Activated naive CD8-positive, alpha-beta T cell treated with anti-CD3 and anti-CD28 coated beads, Interleukin-2, amount 50 U/mL, for 16 hours (primary cell): ENCODE measurements around the gene CTU2.
A peak's percentile ranks its signal among the peaks of the same experiment; 100 is the strongest.
"Not testable (repeated sequence)": the region's sequence is repeated elsewhere in the genome, so short reads cannot be mapped to it uniquely, and the experiment has no call there.

ENCODE experiments used
- DNase-seq: peaks from one replicate; pipeline ENCODE4 v3.0.0-alpha.2; 2020; ENCODE audit warnings: low read depth, low spot score

Gene CTU2

DNA sequence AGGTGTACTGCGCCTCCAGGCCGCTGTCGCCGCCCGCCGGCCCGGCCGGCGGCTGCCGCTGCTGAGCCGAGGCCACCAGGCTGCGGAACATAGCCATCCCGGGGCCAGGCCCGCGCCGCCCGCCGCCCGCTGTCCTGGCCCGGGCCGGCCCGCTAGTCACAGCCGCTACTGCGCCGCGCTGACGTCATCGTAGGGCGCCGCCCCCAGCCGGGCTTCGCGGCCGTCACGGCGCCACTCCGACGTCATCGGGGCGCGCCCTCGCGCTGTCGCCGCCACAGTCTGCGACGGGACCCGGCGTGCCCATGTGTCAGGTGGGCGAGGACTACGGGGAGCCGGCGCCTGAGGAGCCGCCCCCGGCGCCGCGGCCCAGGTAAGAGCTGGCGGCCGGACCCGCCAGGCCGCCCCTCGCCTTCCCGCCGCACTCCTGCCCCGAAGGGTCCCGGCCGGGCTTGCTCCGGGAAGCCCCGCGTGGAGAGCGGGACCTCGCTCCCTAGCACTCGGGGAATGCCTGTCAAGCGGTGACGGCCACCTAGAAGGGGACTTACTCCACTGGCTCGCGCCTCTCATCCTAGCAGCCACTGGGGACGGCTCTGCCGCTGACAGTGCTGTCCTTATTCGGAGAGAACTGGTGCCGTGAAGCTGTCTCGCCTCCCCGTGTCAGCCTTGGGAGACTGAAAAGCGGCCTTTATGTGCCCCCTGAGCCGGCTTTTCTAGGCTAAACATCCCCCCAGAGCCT is at the start of gene CTU2, which contains the start of gene RNF166:
CTU2 (plus strand) TSS at position 275 of the 736 bp plus-strand sequence; CDS start at position 303, 28 bp downstream.
RNF166 (minus strand) TSS at position 180 of the 736 bp plus-strand sequence; CDS start at position 97, 83 bp downstream.
- peak; percentile 81 for DNase-seq

DNA sequence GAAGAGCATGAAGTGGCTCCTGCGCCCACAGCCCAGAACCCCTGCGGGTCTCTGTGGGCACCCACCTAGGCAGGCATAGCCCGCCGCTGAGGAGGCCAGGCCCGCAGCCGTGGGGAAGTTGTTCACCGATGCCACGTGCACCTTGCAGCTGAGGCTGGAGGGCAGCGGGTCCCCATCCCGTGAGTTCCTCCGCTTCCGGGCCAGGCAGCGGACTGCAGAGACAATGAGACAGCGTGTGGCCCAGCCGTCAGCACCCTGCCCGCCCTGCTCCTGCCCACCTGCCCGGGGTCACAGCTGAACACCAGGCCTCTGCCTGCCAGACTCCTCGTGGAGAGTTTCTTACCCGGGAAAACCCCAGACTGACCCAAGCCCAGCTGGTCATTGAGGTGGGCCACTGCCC is 48.9 kb upstream of the CTU2 start:
- no peak for DNase-seq

DNA sequence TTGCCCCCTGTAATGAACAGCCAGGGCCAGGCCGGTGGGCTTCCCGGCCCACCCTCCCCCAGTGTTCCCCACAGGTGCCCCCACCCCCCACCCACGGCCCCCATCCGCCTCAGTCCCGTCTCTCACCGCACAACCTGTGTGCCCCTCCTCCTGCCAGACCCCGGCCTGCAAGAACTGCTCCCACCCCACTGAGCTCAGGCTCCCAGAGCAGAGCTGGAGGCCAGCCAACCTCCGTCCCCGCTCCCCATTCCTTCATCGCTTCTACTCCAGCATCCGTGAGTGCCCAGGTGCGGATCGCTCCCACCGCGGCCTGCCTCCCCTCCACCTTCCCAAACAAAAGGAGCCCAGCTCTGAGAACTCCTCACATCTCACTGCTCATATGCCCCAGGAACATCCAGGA is 47.6 kb upstream of the CTU2 start:
- no peak for DNase-seq

DNA sequence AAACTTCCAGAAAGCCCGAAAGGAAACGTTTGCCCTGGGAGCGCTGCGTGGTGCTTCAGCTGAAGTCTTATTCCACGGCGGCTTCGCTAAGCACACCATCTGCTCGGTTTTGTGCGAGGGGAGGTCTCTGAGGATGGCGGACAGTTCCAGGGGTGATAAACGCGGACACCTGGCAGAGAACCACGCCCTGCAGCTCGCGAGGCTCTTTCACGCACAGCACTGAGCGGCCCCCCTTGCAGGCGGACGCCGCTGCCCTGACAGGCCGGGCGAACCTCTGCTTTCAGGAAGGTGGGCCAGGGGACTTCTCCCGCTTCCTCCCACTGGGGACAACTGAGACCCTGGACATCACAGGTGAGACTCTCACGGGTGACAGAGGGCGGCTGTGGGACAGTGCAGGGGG is 47.1 kb upstream of the CTU2 start:
- no peak for DNase-seq

DNA sequence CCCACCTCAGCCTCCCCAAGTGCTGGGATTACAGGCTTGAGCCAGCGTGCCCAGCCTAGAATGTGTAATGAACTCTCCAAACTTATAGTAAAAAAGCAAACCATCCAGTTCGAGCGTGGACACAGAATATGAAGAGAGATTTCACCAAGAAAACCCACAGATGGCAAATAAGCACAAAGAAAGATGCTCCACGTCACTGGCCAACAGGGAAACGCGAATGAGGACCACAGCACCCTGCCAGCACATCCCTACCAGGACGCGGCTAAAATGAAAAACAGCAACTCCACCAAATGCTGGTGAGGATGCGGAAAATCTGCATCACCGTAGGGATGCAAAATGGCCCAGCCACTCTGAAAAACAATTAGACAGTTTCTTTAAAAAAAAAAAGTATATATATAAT is 44.8 kb upstream of the CTU2 start:
- DNase-seq: no peak

DNA sequence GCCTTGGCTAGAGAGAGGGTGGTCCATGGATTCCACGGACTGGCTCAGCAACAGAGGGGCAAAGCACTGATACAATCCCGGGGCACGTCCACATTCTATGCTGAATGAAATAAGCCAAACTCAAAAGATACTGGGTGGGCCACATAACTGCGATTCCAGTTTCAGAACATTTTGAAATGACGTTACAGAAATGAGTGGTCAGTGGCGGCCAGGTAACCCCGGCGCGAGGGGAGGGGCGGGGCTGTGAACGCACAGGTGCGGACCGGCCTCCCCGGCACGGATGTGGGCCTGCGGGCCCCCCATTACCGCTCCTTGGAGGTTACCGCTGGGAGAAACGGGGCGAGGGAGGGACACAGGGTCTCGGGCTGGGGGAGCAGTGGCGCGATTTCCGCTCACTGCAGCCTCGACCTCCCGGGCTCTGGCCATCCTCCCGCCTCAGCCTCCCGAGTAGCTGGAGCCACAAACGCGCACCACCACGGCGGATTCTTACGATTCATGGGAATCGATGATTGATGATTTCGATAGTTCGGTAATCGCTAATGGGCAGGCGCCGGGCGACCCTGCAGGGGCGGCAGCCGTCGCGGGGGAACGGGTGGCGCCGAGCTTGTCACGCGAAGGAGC is 44.0 kb upstream of the CTU2 start:
- no peak for DNase-seq

DNA sequence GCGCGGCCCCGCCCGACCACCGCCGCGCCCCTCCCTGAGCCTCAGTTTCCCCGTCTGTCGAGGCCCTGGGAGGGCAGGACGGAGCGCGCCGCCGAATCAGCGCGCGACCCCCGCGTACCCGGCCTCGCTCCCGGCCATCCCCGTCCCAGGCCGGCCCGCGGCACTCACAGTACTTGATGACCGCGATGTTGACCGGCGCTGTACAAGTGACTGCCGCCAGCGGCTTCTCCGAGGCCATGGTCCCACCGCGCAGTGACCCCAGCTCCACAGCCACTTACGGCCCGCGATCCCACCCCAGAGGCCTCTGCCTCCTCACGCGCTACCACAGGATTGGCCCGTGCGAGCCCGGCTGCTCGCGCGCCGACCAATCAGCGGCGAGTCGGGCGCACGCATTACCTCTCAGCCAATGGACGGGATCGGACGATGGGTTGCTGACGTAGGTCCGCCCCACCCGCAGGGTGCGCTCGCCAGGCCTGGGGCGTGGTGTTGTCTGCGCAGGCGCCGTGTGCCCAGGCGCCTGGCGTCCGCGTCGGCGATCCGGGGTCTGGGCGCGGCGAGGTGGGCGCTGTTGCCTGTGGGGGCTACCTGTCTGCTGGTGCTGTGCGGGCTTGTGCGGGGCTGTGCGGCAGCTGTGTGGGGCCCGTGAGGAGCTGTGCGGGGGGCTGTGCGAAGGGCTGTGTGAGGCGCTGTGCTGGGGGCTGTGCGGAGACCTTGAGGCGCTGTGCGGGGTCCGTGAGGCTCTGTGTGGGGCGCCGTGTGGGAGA is 43.3 kb upstream of the CTU2 start, which contains the start of gene MVD:
MVD (minus strand) TSS at position 249 of the 764 bp plus-strand sequence; CDS start at position 238, 11 bp downstream.
- peak; percentile 90 for DNase-seq

DNA sequence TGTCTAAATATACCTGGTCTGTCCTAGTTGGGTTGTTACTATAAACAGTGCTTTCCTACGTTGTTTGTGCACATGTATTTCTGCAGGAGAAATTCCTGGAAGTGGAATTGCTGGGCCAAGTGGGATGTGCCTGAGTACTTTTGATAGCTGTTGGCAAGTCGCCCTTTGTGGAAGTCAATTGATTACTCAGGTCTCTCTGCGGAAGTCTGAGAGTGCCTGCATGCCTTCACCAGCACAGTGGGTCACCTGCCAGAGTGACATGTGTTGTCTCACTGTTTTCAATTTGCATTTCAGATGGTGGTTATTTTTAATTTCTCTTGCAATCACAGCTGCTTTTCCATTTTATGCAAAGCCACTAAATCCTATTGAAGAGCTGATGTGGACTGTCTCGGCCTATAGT is 41.2 kb upstream of the CTU2 start:
- DNase-seq: no peak

DNA sequence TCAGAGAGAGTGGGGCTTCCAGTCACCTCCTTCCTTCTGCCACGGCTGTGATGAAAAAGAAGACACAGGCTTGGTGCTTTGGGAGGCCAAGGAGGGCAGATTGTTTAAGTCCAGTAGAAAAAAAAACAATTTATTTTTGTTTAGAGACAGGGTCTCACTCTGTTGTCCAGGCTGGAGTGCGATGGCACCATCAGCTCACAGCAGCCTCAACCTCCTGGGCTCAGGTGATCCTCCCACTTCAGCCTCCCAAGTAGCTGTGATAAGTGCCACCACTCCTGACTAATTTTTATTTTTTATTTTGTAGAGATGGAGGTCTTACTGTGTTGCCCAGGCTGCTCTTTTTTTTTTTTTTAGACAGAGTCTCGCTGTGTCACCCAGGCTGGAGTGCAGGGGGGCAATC is 40.7 kb upstream of the CTU2 start:
- no peak for DNase-seq

DNA sequence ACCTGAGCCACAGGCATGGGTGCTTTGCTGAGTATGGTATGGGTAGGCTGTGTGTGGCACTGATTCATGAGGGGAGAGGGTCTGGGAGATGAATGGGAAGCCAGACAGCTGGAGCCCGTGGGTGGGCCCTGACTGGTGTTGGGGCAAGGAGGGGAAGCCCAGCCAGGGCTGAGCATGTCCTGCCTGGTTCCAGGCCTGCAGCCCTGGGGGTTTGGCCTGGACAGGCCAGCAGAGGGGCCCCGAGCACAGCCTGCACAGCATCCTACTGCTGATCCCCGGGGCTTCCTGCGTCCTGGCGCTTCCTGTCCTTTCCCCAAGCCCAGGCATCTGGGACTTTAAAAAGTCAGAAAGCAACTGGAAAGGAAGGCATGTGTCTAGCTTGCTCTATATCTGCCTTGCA is 38.8 kb upstream of the CTU2 start:
- no peak for DNase-seq

DNA sequence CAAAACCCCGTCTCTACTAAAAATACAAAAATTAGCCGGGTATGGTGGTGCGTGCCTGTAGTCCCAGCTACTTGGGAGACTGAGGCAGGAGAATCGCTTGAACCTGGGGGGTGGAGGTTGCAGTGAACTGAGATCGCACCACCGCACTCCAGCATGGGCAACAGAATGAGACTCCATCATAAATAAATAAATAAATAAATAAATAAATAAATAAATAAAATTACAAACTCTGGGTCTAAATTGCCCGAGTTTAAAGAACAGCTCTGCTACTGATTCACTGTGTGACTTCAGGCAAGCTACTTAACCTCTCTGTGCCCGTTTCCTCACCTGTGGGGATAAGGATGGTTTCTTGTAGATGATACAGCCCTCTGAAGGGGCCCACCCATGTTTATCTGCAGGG is 36.8 kb upstream of the CTU2 start:
- not testable (repeated sequence) for DNase-seq

DNA sequence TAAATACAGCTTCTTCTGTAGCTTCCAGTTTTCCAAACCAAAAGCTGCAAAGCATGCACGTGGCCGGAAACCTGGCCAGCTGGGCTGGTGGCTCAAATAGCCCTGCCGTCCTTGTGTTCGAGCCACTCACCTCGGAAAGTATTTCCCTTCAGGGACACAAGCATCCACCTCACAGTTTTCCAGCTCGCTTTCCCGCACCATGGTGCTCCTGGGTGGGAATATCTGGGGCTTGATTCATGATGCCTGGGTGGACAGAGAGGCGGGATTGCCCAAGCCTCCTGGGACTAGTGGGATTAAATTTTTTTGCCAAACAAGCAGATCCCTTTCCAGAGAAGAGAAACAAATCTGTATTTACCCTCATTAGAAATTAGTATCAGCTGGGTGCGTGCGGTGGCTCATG is 36.3 kb upstream of the CTU2 start:
- DNase-seq: no peak

DNA sequence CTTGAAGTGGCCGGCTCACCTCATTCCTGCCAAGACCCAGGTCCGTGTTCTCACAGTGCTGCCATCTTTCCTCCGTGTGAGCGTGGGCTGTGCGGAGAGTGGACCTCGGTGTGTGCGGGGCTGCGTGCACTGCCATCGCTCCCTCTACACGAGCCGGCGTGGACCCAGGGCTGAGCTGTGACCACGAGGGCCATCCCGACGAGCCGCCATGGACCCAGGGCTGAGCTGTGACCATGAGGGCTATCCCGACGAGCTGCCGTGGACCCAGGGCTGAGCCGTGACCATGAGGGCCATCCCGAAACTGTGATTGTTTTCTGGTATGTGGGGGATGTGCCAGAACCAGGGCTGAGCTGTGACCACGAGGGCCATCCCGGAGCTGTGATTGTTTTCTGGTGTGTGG is 34.5 kb upstream of the CTU2 start:
- DNase-seq: no peak

DNA sequence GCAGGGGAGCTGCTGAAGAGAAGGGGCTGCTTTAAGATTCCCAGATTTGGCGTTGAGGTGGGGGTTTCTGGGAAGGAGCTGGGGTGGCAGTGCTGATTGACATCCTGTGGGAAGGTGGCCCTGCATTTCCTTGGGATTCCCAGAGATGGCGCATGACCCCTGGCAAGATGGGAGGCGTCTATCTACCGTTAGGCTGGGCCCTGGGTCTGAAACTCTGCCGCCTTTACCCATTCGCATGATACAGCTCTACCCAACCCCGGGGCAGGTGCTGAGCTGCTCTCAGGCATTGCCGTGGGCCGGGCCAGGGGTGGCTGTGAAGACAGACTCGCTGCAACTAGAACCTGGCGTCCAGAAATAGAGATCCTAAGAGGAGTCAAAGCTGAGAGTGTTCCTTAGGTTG is 33.5 kb upstream of the CTU2 start:
- DNase-seq: no peak

DNA sequence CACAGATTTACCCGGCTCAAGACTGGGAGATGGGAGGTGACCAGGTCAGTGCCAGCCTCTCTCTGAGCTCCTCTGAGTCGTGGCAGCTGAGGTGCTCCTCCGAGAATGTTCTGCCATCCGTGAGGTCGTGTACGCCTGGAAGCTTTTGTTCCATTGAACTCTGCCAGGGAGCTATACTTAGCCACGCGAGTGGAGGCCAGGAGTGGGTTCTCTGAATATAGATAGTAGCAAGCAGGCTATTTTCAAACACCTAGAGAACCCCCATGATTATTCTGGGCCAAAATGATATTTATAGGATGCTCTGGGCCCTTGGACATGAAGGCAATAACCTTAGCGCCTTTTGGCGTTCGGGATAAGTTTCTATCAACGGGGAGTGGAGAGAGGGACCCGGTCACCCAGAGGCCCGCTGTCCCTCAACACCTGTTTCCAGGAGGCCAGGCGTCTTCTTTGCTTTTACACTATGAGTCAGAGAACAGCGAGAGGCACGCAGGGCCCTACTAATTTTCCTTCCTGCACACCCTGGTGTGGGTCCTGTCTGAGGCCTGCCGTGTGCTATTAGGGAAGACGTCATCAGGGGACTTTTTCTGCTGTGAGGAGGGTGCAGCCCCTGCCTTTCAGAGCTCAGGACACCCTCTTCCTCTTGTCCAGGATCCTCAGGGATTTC is 32.5 kb upstream of the CTU2 start:
- DNase-seq: no peak

DNA sequence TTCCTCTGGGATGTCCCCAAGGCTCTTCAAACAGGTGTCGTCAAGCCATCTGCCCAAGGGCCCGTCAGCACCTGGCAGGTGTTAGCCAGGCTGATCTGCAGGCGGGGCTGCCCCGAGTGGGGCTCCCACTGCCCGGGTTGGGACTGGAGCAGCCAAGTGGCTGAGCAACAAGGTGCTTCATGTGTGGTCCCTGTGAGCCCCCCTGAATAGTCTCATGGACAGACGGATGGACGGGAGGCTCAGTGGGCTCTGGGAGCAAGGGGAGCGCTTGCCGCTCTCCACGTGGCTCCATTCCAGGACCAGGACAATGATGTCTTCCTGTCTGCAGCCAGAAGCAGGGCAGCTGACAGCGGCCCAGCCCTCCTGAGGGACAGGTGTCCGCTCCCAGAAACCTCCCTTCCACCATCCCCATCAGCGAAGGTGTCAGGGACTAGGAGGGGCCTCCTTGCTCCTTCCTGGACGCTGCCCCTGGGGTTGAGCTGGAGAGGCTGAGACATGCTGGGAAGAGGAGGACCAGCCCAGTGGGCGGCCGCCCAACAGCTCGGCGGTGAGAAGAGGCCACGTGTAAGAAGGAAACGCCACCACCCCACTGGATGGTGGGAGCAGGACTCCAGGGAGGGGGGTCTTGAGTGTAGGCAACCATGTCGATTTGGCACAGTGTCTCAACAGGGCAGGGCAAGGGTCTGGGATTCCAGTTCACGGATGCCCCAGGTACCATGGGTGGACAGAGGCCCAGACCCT is 29.6 kb upstream of the CTU2 start:
- no peak for DNase-seq

DNA sequence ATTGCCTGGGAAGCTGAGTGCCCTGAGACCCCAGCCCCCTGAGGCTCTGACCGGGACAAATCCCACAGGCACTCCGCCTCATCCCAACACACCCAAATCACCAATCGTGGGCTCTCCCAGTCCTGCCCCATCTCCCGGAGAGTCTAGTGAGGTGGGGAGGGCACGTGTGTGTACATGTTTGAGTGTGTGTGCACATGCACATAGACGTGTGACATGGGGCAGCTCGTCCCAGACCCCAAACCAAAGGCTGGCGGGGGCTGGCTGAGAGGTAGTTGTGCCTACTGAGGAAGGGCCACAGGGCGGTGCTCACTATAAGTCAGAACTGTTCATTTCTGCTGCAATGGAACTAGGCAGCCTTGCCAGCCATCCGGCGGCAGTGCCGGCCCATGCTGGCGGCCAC is 28.6 kb upstream of the CTU2 start:
- no peak for DNase-seq

DNA sequence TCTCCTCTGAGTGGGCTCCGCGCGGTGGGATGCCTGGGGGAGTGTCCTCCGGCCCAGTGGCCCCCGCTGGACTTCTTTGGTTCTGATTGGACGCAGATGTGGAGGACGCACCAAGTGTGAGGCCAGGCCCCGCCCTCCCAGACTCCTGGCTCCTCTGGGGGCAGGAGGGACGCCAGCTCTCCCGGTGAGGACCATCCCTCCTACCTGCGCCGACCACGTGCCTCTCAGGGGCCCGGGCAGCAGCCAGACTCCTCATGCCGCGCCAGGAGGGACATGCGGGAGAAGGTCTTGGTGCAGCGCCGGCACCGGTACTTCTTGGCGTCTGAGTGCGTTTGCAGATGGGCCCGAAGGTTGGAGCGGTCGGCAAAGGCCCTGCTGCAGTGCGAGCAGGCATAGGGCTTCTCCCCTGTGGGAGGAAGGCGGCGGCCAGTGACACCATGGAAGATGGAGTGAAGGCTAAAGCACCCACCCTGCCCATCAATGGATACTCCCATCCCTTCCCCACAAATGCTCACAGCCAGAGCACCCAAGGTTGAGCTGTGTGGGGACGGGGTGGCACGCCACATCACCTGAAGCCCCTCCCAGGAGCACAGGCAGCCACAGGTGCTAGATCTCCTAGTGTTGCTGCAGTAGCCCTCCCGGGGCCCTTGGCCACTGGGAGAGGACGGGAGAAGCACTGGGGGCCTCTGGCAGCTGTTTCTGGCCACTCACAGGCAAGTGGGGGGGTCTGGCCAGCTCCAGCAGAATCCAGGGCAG is 27.9 kb upstream of the CTU2 start:
- DNase-seq: no peak

DNA sequence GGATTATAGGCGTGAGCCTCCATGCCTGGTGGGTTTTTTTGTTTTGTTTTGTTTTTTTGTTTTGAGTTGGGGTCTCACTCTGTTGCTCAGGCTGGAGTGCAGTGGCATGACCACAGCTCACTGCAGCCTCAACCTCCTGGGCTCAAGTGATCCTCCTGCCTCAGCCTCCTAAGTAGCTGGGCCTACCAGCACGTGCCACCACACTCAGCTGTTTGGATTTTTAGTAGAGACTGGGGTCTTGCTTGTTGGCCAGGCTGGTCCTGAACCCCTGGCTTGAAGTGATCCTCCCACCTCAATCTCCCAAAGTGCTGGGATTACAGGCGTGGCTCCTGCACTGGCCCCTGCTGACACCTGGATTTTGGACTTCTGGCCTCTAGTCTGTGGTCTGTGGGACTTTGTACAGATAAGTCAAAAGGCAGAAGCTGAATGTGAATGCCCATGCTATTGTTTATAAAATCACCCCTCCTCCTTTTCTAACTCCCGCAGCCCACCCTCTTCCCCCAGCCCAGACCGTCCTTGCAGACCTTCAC is 25.7 kb upstream of the CTU2 start:
- no peak for DNase-seq

DNA sequence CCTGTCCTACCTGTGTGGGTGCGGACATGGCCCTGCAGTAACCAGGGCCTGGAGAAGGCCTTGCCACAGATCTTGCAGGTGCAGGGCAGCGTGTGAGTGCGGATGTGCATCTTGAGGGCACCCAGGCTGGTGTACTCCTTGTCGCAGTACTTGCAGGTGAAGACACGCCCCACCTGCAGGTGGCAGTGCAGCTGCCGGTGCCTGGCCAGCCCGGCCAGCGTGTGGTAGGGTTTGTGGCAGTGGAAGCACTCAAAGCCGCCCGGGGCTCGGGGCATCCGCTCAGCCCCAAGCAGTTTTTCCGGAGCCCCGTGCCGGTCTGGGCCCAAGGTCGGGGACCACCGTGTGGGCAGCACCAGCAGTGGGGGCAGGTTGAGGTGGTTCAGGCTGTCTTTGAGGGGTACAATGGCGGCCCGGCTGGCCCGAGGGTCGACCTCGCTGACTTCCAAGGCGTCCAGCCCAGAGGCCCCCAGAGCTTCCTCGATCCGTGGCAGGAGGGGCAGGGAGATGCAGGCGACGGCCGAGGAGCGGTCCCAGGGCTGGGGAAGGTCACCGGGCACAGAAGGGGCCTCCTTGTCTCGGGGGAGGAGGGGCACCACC is 25.1 kb upstream of the CTU2 start:
- DNase-seq: no peak
